Measurements from ENCODE around the gene TSPYL1.

GRCh38 chr6:116326996-116327395, 47.3 kb upstream of the TSPYL1 start:
- TF ChIP-seq, protein P1, sequence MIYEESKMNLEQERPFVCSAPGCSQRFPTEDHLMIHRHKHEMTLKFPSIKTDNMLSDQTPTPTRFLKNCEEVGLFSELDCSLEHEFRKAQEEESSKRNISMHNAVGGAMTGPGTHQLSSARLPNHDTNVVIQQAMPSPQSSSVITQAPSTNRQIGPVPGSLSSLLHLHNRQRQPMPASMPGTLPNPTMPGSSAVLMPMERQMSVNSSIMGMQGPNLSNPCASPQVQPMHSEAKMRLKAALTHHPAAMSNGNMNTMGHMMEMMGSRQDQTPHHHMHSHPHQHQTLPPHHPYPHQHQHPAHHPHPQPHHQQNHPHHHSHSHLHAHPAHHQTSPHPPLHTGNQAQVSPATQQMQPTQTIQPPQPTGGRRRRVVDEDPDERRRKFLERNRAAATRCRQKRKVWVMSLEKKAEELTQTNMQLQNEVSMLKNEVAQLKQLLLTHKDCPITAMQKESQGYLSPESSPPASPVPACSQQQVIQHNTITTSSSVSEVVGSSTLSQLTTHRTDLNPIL (CRISPR knock-in tag; IDR thresholded peaks at IDR 0.05; ENCODE audit: low read depth), result no peak
- TF ChIP-seq ZC3H10 (CRISPR knock-in tag; IDR thresholded peaks at IDR 0.05) (no peak), TSHZ2 (CRISPR knock-in tag; IDR thresholded peaks at IDR 0.05) (no peak), ZFP30 (CRISPR knock-in tag; IDR thresholded peaks at IDR 0.05) (no peak), ZFP3 (CRISPR knock-in tag; IDR thresholded peaks at IDR 0.05) (no peak), ZNF565 (CRISPR knock-in tag; conservative IDR thresholded peaks at IDR 0.05; ENCODE audit: low read depth) (no peak), ZNF70 (CRISPR knock-in tag; IDR thresholded peaks at IDR 0.05) (no peak), ARNTL (CRISPR knock-in tag; IDR thresholded peaks at IDR 0.05; ENCODE audit: borderline replicate concordance, low read depth) (no peak), TCF4 (CRISPR knock-in tag; IDR thresholded peaks at IDR 0.05; ENCODE audit: borderline replicate concordance) (no peak), ISL1 (CRISPR knock-in tag; IDR thresholded peaks at IDR 0.05) (no peak), PATZ1 (CRISPR knock-in tag; IDR thresholded peaks at IDR 0.05; ENCODE audit: borderline replicate concordance) (no peak)
